Neural cell (in vitro differentiated cells): ENCODE data around the gene CDC42SE1. TPM values are rescaled to one million over a fixed set of nuclear protein-coding genes. Genes with fewer than 3 reads are reported as not detected.

Experiments
- H2AFZ ChIP-seq: fragments of 200-600, 300-800 bp; sonication (generic), shearing (Covaris generic); 2 replicates; pipeline ENCODE4 v1.6.0; 2014; ENCODE audit warnings: low read depth, mild to moderate bottlenecking, antibody characterized with exemption, low read length, moderate library complexity
- H3F3A ChIP-seq: fragments of 200-600 bp; shearing (Covaris generic); 2 replicates; pipeline ENCODE4 v1.6.1; 2016; ENCODE audit warnings: mild to moderate bottlenecking, moderate library complexity, mixed read lengths, antibody characterized with exemption, low read length; ENCODE audit not compliant: insufficient read depth, poor library complexity, severe bottlenecking
- H3K27ac ChIP-seq: fragments of 200-600, 300-800 bp; sonication (generic), shearing (Covaris generic); 2 replicates; pipeline ENCODE4 v1.5.1; 2014; ENCODE audit warnings: mild to moderate bottlenecking, low read length, moderate library complexity
- H3K27me3 ChIP-seq: fragments of 300-800, 200-600 bp; sonication (generic), shearing (Covaris generic); 2 replicates; pipeline ENCODE4 v1.6.0; 2014; ENCODE audit warnings: mild to moderate bottlenecking, low read depth, low read length, moderate library complexity; ENCODE audit not compliant: insufficient read depth
- H3K36me3 ChIP-seq: fragments of 300-800, 200-600 bp; sonication (generic), shearing (Covaris generic); 2 replicates; pipeline ENCODE4 v1.5.1; 2014; ENCODE audit warnings: mild to moderate bottlenecking, antibody characterized with exemption, low read length, moderate library complexity; ENCODE audit not compliant: insufficient read depth
- H3K4me2 ChIP-seq: fragments of 300-800, 200-600 bp; sonication (generic), shearing (Covaris generic); 2 replicates; pipeline ENCODE4 v1.6.0; 2014; ENCODE audit warnings: mild to moderate bottlenecking, low read length
- H3K4me3 ChIP-seq: fragments of 300-800, 200-600 bp; sonication (generic), shearing (Covaris generic); 2 replicates; pipeline ENCODE4 v1.5.1; 2014; ENCODE audit warnings: mild to moderate bottlenecking, low read length, moderate library complexity
- H3K79me2 ChIP-seq: fragments of 200-600 bp; shearing (Covaris generic); replicated peaks from 2 replicates; pipeline ENCODE4 v1.6.0; 2014; ENCODE audit warnings: mild to moderate bottlenecking, low read length, moderate library complexity; ENCODE audit not compliant: insufficient read depth
- H3K9ac ChIP-seq: fragments of 300-800, 200-600 bp; sonication (generic), shearing (Covaris generic); 2 replicates; pipeline ENCODE4 v1.6.1; 2016; ENCODE audit warnings: mild to moderate bottlenecking, low read length, mixed read lengths
- H3K9me2 ChIP-seq: fragments of 200-600 bp; shearing (Covaris generic); 2 replicates; pipeline ENCODE4 v1.6.1; 2016; ENCODE audit warnings: mild to moderate bottlenecking, low read length, mixed read lengths; ENCODE audit not compliant: insufficient read depth
- H3K9me3 ChIP-seq: fragments of 200-600, 300-800 bp; sonication (generic), shearing (Covaris generic); 2 replicates; pipeline ENCODE4 v1.6.1; 2016; ENCODE audit warnings: mild to moderate bottlenecking, mixed run types, low read length, moderate library complexity, mixed read lengths
- H4K20me1 ChIP-seq: fragments of 200-600 bp; shearing (Covaris generic); 2 replicates; pipeline ENCODE4 v1.6.1; 2016; ENCODE audit warnings: mild to moderate bottlenecking, mixed run types; ENCODE audit not compliant: insufficient read depth
- CTCF ChIP-seq: fragments of 450-650 bp; IDR thresholded peaks from 2 replicates; pipeline ENCODE4 v1.5.1; 2014; ENCODE audit warnings: antibody characterized with exemption, mild to moderate bottlenecking, moderate library complexity; ENCODE audit not compliant: poor library complexity, severe bottlenecking
- EP300 ChIP-seq: fragments of 450-650 bp; conservative IDR thresholded peaks from 2 replicates; pipeline ENCODE4 v1.6.1; 2014; ENCODE audit warnings: antibody characterized with exemption, mild to moderate bottlenecking, moderate library complexity; ENCODE audit not compliant: poor library complexity, severe bottlenecking
- EZH2 ChIP-seq: fragments of 200-600, 300-800 bp; shearing (Covaris generic), sonication (generic); IDR thresholded peaks from 2 replicates; pipeline ENCODE4 v1.6.1; 2014; ENCODE audit warnings: antibody characterized with exemption, low read length, borderline replicate concordance, mild to moderate bottlenecking; ENCODE audit not compliant: insufficient read depth, poor library complexity, severe bottlenecking
- MXI1 ChIP-seq: fragments of 450-650 bp; conservative IDR thresholded peaks from 2 replicates; pipeline ENCODE4 v1.6.1; 2014; ENCODE audit warnings: antibody characterized with exemption, mild to moderate bottlenecking; ENCODE audit not compliant: poor library complexity, severe bottlenecking
- POLR2AphosphoS5 ChIP-seq: IDR thresholded peaks from 2 replicates; pipeline ENCODE4 v1.6.1; 2012
- RAD21 ChIP-seq: fragments of 450-650 bp; conservative IDR thresholded peaks from 2 replicates; pipeline ENCODE4 v1.6.1; 2014; ENCODE audit warnings: antibody characterized with exemption, mild to moderate bottlenecking, moderate library complexity
- REST ChIP-seq: IDR thresholded peaks from 2 replicates; pipeline ENCODE4 v1.6.1; 2012; ENCODE audit warnings: borderline replicate concordance
- SMC3 ChIP-seq: fragments of 450-650 bp; conservative IDR thresholded peaks from 2 replicates; pipeline ENCODE4 v1.6.1; 2014; ENCODE audit warnings: antibody characterized with exemption, mild to moderate bottlenecking, moderate library complexity; ENCODE audit not compliant: poor library complexity
- TAF1 ChIP-seq: IDR thresholded peaks from 2 replicates; pipeline ENCODE4 v1.6.1; 2012; ENCODE audit warnings: low read depth
- polyA plus RNA-seq: library from polyadenylated mRNA; depleted of rRNA; stranded (reverse); fragments of >200 nt; gene quantifications from 2 replicates; pipeline ENCODE4 v1.2.3, GENCODE V29; 2014

Gene CDC42SE1
- polyA plus RNA-seq, 1 donor from 2014 or later, result 102 TPM

- peak; percentile 95 for TF ChIP-seq REST
These were observed 710 bp upstream of the CDC42SE1 start, which contains the start of gene MLLT11 (continued) for GRCh38 chr1:151060007-151060656.

- Histone ChIP-seq H3K79me2 (peaks cover 66% of the 10 kb centered on the region), H3K4me3 (peak overlapping the region; percentile 69), H3F3A (peaks cover 10% of the 10 kb centered on the region), H3K36me3 (peaks cover 4% of the 10 kb centered on the region), H4K20me1 (no peaks in the 10 kb centered on the region), H3K27ac (peak overlapping the region; percentile 99), H3K27me3 (no peaks in the 10 kb centered on the region), H3K9me3 (no peaks in the 10 kb centered on the region), H3K4me2 (peak overlapping the region; percentile 95), H3K9me2 (no peaks in the 10 kb centered on the region), H3K9ac (peak overlapping the region; percentile 98), H2AFZ (peak overlapping the region; percentile 22)
- TF ChIP-seq REST, result no peak
- no peak for TF ChIP-seq SMC3
- no peak for TF ChIP-seq EP300
- TF ChIP-seq TAF1, result no peak
- TF ChIP-seq EZH2, result no peak
- no peak for TF ChIP-seq CTCF
- no peak for TF ChIP-seq POLR2AphosphoS5
- TF ChIP-seq MXI1, result no peak
- no peak for TF ChIP-seq RAD21
These were observed 730 bp downstream of the CDC42SE1 start for GRCh38 chr1:151058692-151059091.
